ENCODE data around the gene COMT.

DNA sequence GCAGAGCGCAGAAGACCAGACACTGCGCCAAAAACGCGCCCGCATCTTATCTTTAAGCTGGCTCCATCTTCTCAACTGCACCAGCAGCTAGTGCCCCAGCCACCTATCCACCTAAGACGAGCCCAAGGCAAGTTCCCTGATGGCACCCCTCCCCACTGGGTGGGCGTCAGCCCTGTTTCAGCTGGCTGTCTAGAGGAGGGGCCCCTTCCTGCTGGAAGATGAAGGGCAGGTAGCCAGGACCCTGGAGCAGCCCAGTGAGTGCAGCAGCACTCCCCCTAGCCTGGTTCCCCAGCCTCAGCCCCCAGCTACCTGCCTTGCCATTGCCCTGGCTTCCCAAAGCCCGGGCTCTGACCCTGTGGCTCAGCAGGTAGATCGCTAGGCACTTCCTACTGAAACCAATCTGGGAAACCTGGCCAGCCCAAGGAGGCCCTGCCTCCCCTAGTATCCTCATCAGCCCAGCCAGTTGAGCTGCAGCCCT lies 46.8 kb downstream of the COMT start:
- TF ChIP-seq, protein P1, sequence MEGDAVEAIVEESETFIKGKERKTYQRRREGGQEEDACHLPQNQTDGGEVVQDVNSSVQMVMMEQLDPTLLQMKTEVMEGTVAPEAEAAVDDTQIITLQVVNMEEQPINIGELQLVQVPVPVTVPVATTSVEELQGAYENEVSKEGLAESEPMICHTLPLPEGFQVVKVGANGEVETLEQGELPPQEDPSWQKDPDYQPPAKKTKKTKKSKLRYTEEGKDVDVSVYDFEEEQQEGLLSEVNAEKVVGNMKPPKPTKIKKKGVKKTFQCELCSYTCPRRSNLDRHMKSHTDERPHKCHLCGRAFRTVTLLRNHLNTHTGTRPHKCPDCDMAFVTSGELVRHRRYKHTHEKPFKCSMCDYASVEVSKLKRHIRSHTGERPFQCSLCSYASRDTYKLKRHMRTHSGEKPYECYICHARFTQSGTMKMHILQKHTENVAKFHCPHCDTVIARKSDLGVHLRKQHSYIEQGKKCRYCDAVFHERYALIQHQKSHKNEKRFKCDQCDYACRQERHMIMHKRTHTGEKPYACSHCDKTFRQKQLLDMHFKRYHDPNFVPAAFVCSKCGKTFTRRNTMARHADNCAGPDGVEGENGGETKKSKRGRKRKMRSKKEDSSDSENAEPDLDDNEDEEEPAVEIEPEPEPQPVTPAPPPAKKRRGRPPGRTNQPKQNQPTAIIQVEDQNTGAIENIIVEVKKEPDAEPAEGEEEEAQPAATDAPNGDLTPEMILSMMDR (IDR thresholded peaks at IDR 0.05): no peak
- no peak for TF ChIP-seq POLR2AphosphoS5 (IDR thresholded peaks at IDR 0.05; ENCODE audit: low read depth, low read length)

Data from Panc1 (cell line).